Vagina (tissue), 2 donors: ENCODE results near the gene ZBTB34.
"Not testable (repeated sequence)": the region's sequence is repeated elsewhere in the genome, so short reads cannot be mapped to it uniquely, and the experiment has no call there.

ENCODE experiments used
- CTCF ChIP-seq, 3 experiments: fragments of 450-650 bp in 2 of 3; fragments of 200-600 bp in 1 of 3; sonication (generic) in 1 of 3; IDR thresholded peaks; one replicate each; pipeline ENCODE4 v1.5.1; 2017 to 2019; ENCODE audit warnings: antibody characterized with exemption in 3 of 3, mild to moderate bottlenecking in 2 of 3, moderate library complexity in 2 of 3
- POLR2A ChIP-seq, 2 donors: fragments of 450-650 bp; IDR thresholded peaks; one replicate each; pipeline ENCODE4 v1.6.1; 2017; ENCODE audit warnings: antibody characterized with exemption in 2 of 2, mild to moderate bottlenecking in 2 of 2, moderate library complexity in 2 of 2
- POLR2AphosphoS5 ChIP-seq, 2 donors: sonication (generic); formaldehyde crosslinking; IDR thresholded peaks; one replicate each; pipeline ENCODE4 v1.9.0; 2017; ENCODE audit warnings: antibody characterized with exemption in 2 of 2, mild to moderate bottlenecking in 2 of 2, low read depth in 1 of 2; ENCODE audit not compliant: insufficient read depth in 1 of 2

DNA sequence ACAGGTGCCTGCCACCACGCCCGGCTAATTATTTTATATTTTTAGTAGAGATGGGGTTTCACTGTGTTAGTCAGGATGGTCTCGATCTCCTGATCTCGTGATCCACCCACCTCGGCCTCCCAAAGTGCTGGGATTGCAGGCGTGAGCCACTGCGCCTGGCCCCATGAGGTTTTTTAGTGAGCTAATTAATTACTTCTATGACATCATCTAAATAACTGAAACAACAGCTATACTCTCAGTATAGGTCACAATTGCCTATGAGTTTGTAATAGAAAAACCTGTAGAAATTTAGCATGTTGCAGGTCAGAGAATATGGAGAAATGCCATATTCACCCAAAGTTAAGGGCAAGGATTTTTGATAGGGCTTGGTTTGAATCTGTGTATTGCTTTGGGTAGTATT is 42.8 kb upstream of the ZBTB34 start:
- not testable (repeated sequence) for TF ChIP-seq CTCF (IDR thresholded peaks at IDR 0.05); POLR2AphosphoS5 (IDR thresholded peaks at IDR 0.05; ENCODE audit: insufficient read depth in 1 of 2, low read depth in 1 of 2); POLR2A (IDR thresholded peaks at IDR 0.05)
